ENCODE results near the gene KIF3A.

DNA sequence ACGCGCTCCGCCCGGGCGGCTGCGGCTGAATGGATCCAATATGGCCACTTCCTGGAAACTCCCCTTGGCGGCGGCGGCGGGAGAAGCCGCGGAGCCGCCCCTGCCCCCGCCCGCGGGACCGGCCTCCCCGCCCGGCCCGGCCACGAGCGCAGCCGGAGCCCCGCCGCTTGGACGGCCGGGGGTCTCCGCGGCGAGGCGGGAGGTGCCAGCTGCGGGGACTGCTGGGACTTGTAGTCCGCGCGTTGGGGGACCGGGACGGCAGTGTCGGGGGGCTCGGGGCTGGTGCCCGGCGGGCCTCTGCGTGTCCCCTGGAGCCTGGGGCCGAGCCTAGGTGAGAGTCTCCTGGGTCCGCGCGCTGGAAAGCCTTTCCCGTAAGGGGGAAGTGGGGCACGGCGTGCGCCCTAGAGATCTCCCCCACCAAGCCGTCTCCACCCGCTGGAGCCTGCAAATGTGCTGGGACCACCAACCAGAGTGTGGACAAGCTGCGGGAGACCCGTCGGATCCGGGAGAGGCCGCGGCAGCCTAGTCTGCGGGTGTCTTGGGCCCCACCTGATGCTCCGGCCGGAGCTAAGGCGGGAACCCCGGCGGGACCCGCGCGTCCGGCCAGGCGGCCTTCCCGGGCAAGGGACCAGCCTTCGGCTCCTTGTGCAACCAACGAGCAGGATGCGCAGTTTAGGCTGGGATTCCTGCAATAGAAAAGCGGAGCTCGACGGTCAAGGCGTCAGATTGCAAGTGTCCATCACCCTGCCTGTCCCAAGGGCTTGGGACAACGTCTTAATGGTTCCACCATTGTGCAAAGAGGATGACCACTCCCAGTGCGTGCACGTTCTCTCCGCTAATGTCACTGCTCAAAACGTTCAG lies 40.1 kb upstream of the KIF3A start, which contains the start of gene SEPTIN8:
- TF ChIP-seq CTCF (conservative IDR thresholded peaks at IDR 0.05) (no peak), ZFX (IDR thresholded peaks at IDR 0.05) (peak; percentile 34; the same call in 1 of the 2 replicates)
